ENCODE data around the gene ARMC7.

- TF ChIP-seq CTCF (IDR thresholded peaks at IDR 0.05): no peak
- no peak for TF ChIP-seq EZH2phosphoT487 (IDR thresholded peaks at IDR 0.05)
These were observed 17.9 kb upstream of the ARMC7 start for GRCh38 chr17:75091855-75092327.

Data from neural progenitor cell (in vitro differentiated cells).